B cell (primary cell): ENCODE results near the gene C1orf35. TPM values are rescaled to one million over a fixed set of nuclear protein-coding genes. Genes with fewer than 3 reads are reported as not detected.

Source experiments
- ATAC-seq: fragments of 200-7000 bp; cut with Tn5 transposase; one replicate; pipeline ENCODE4 v1.10.0; 2021; ENCODE audit warnings: low read depth, mild to moderate bottlenecking, moderate number of reproducible peaks, moderate library complexity
- CTCF ChIA-PET: fragments of 350-600 bp; sonication (Branson Sonifier 250); formaldehyde crosslinking; loops from one replicate; lab custom pipeline; 2021; ENCODE audit warnings: antibody characterized with exemption, inconsistent platforms; lab: Charles Lee
- POLR2A ChIA-PET: fragments of 350-600 bp; sonication (Branson Sonifier 250); formaldehyde crosslinking; loops from one replicate; lab custom pipeline; 2021; ENCODE audit warnings: antibody characterized with exemption; lab: Charles Lee
- DNase-seq: peaks from one replicate; pipeline ENCODE4 v3.0.0; 2013
- H2AFZ ChIP-seq: 2 replicates; pipeline ENCODE4 v1.6.1; 2012; ENCODE audit warnings: mild to moderate bottlenecking, low read depth, low read length; ENCODE audit not compliant: insufficient read depth, poor library complexity, severe bottlenecking
- H3K27ac ChIP-seq, 2 donors: 1 replicate in 1 of 2; 2 replicates in 1 of 2; pipeline ENCODE4 v1.5.1; 2012 to 2013; ENCODE audit warnings: low read length in 2 of 2, mild to moderate bottlenecking in 2 of 2, moderate library complexity in 1 of 2
- H3K27me3 ChIP-seq, 4 experiments: fragments of 200-600 bp in 1 of 4; sonication (generic) in 1 of 4; replicated peaks in 1 of 4; 1 replicate in 2 of 4; 2 replicates in 2 of 4; pipeline versions ENCODE4 v1.6.1 to v1.7.0; 2013 to 2016; ENCODE audit warnings: low read length in 3 of 4, mild to moderate bottlenecking in 2 of 4, mixed read lengths in 1 of 4, moderate library complexity in 1 of 4; ENCODE audit not compliant: insufficient read depth in 4 of 4, control insufficient read depth in 3 of 4; ENCODE audit errors: control extremely low read depth in 1 of 4
- H3K36me3 ChIP-seq, 2 experiments: replicated peaks in 1 of 2; 1 replicate in 1 of 2; 2 replicates in 1 of 2; pipeline versions ENCODE4 v1.6.1 to v1.7.1; 2013; ENCODE audit warnings: low read length in 1 of 2; ENCODE audit not compliant: insufficient read depth in 2 of 2, control insufficient read depth in 1 of 2; ENCODE audit errors: control extremely low read depth in 1 of 2, extremely low read depth in 1 of 2
- H3K4me1 ChIP-seq, 2 donors: fragments of 200-600 bp in 1 of 2; sonication (generic) in 1 of 2; 1 replicate in 1 of 2; 2 replicates in 1 of 2; pipeline versions ENCODE4 v1.5.1 to v1.6.1; 2013 to 2017; ENCODE audit warnings: low read length in 2 of 2; ENCODE audit not compliant: control insufficient read depth in 2 of 2, insufficient read depth in 2 of 2
- H3K4me2 ChIP-seq: replicated peaks from 2 replicates; pipeline ENCODE3; 2012; ENCODE audit warnings: mild to moderate bottlenecking, low read depth, low read length; ENCODE audit not compliant: poor library complexity, severe bottlenecking
- H3K4me3 ChIP-seq, 5 experiments: fragments of 200-600 bp in 1 of 5; sonication (generic) in 1 of 5; 1 replicate in 3 of 5; 2 replicates in 2 of 5; pipeline versions ENCODE4 v1.5.1 to v1.7.0; 2011 to 2016; ENCODE audit warnings: low read length in 4 of 5, mild to moderate bottlenecking in 4 of 5, low read depth in 2 of 5, control low read depth in 1 of 5, moderate library complexity in 1 of 5; ENCODE audit not compliant: insufficient read depth in 1 of 5; ENCODE audit errors: control extremely low read depth in 1 of 5, extremely low read depth in 1 of 5
- H3K79me2 ChIP-seq: fragments of 200-600 bp; sonication (generic); one replicate; pipeline ENCODE4 v1.6.0; 2016; ENCODE audit warnings: low read length; ENCODE audit not compliant: control insufficient read depth, insufficient read depth
- H3K9ac ChIP-seq: fragments of 200-600 bp; sonication (generic); 2 replicates; pipeline ENCODE4 v1.6.1; 2017; ENCODE audit warnings: mild to moderate bottlenecking, low read length, moderate library complexity
- H3K9me3 ChIP-seq, 3 donors: one replicate each; pipeline versions ENCODE4 v1.6.1 to v1.7.1; 2013; ENCODE audit warnings: low read length in 2 of 3; ENCODE audit not compliant: control insufficient read depth in 2 of 3, insufficient read depth in 1 of 3; ENCODE audit errors: control extremely low read depth in 1 of 3
- H4K20me1 ChIP-seq: 2 replicates; pipeline ENCODE4 v1.6.0; 2012; ENCODE audit warnings: mild to moderate bottlenecking, low read length; ENCODE audit not compliant: insufficient read depth, control insufficient read depth, poor library complexity, severe bottlenecking
- H3K27ac Mint-ChIP-seq: one replicate; pipeline ENCODE4 v1.8.0; 2021; ENCODE audit warnings: mixed read lengths
- H3K27me3 Mint-ChIP-seq: one replicate; pipeline ENCODE4 v1.8.0; 2021; ENCODE audit warnings: mixed read lengths
- H3K4me1 Mint-ChIP-seq: one replicate; pipeline ENCODE4 v1.8.0; 2021; ENCODE audit warnings: mixed read lengths
- H3K4me3 Mint-ChIP-seq: one replicate; pipeline ENCODE4 v1.8.0; 2021; ENCODE audit warnings: mixed read lengths
- H3K9me3 Mint-ChIP-seq: one replicate; pipeline ENCODE4 v1.8.0; 2022; ENCODE audit warnings: mixed read lengths; ENCODE audit not compliant: insufficient read depth
- EZH2 ChIP-seq: IDR thresholded peaks from 2 replicates; pipeline ENCODE4 v1.6.1; 2012; ENCODE audit warnings: borderline replicate concordance, low read depth, mild to moderate bottlenecking, moderate library complexity, low read length; ENCODE audit not compliant: insufficient read depth, poor library complexity, severe bottlenecking
- WGBS: methylation state at CpG from one replicate; pipeline ENCODE4 v1.1.5; 2013; ENCODE audit warnings: missing lambda C conversion rate; ENCODE audit not compliant: insufficient coverage; 5-methylcytosine and 5-hydroxymethylcytosine counted together
- intact Hi-C: fragments of 100-400 bp; cut with micrococcal nuclease; formaldehyde crosslinking; loops from one replicate; pipeline ENCODE4 v1.10.0; 2022
- polyA plus RNA-seq: library from polyadenylated mRNA; depleted of rRNA; stranded (reverse); fragments of >200 nt; gene quantifications from 2 replicates; pipeline ENCODE4 v1.2.3, GENCODE V29; 2012
- total RNA-seq, 2 donors: library from RNA; stranded (reverse); fragments of 120-200 nt in 1 of 2; gene quantifications; 1 replicate in 1 of 2; 2 replicates in 1 of 2; pipeline versions ENCODE4 v1.2.3 to v1.2.4, GENCODE V29; 2013 to 2022
- TF ChIP-seq, protein P1 (sequence below): fragments of 200-600 bp; IDR thresholded peaks from one replicate; pipeline ENCODE4 v1.8.0; 2022; ENCODE audit warnings: antibody characterized with exemption, mild to moderate bottlenecking

C1orf35 gene
- total and polyA plus RNA-seq, 2 donors (not counting 1 experiment from before 2014, with no cell fraction given): 24.1 to 41.0 TPM

DNA sequence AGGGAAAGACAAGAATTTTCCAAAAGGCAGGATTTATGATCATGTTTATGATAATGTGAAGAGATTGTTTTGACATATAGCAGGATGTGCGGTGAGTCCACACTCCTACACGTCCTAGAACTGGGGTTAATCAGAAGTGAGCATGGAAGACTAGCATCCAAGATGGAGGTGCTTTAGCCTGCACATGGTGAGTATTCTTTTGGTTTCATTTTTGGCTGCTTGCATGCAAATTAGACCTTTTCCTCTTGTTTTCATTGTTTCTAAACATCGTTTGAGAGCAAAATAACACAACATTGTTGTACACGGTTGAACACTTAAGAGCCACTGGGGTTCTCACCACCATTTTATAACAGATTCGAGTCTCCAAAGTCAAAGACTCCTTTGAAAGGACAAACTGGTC, 22.1 kb upstream of the C1orf35 start:
- Histone ChIP-seq H3K27me3 (peaks cover 0 to 3% (median 0%) of the 10 kb centered on the region in 4 experiments), H2AFZ (no peak overlapping the region), H3K4me2 (no peak overlapping the region), H3K9me3 (no peaks in the 10 kb centered on the region), H3K79me2 (no peaks in the 10 kb centered on the region), H3K4me1 (peaks cover 10 to 11% of the 10 kb centered on the region in 2 donors), H3K36me3 (no peaks in the 10 kb centered on the region), H3K9ac (no peak overlapping the region), H3K4me3 (no peak overlapping the region), H3K27ac (no peak overlapping the region), H4K20me1 (no peaks in the 10 kb centered on the region)
- intact Hi-C loops: no loop called here
- peaks cover 5% of the 10 kb centered on the region for H3K4me1 Mint-ChIP-seq
- 95% methylated on average over 5 of the region's 5 CpGs for WGBS
- ChIA-PET POLR2A (no interaction called here), CTCF (interaction anchor here (1.0 kb wide), 1 partner anchor 41 kb away, joined by 3 read pairs; no protein-coding TSS in a partner anchor)
- ATAC-seq (no peak), DNase-seq (no peak)
- no peak overlapping the region for H3K4me3 Mint-ChIP-seq
- no peak for TF ChIP-seq EZH2
- TF ChIP-seq, protein P1, sequence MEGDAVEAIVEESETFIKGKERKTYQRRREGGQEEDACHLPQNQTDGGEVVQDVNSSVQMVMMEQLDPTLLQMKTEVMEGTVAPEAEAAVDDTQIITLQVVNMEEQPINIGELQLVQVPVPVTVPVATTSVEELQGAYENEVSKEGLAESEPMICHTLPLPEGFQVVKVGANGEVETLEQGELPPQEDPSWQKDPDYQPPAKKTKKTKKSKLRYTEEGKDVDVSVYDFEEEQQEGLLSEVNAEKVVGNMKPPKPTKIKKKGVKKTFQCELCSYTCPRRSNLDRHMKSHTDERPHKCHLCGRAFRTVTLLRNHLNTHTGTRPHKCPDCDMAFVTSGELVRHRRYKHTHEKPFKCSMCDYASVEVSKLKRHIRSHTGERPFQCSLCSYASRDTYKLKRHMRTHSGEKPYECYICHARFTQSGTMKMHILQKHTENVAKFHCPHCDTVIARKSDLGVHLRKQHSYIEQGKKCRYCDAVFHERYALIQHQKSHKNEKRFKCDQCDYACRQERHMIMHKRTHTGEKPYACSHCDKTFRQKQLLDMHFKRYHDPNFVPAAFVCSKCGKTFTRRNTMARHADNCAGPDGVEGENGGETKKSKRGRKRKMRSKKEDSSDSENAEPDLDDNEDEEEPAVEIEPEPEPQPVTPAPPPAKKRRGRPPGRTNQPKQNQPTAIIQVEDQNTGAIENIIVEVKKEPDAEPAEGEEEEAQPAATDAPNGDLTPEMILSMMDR: no peak
- no peaks in the 10 kb centered on the region for H3K9me3 Mint-ChIP-seq
- H3K27me3 Mint-ChIP-seq: peaks cover 13% of the 10 kb centered on the region
- H3K27ac Mint-ChIP-seq: no peak overlapping the region

GRCh38 chr1:228123505-228123904, 20.4 kb upstream of the C1orf35 start:
- Histone ChIP-seq H3K9ac (no peak overlapping the region), H3K36me3 (no peaks in the 10 kb centered on the region), H2AFZ (no peak overlapping the region), H3K4me3 (no peak overlapping the region), H3K4me1 (peaks cover 10 to 11% of the 10 kb centered on the region in 2 donors), H3K27ac (no peak overlapping the region), H3K4me2 (no peak overlapping the region), H3K9me3 (no peaks in the 10 kb centered on the region), H3K79me2 (no peaks in the 10 kb centered on the region), H3K27me3 (no peaks in the 10 kb centered on the region), H4K20me1 (no peaks in the 10 kb centered on the region)
- Mint-ChIP-seq H3K27ac (no peak overlapping the region), H3K4me3 (no peak overlapping the region), H3K9me3 (no peaks in the 10 kb centered on the region), H3K27me3 (peaks cover 9% of the 10 kb centered on the region), H3K4me1 (peaks cover 5% of the 10 kb centered on the region)
- no peak for DNase-seq
- ChIA-PET POLR2A (no interaction called here), CTCF (interaction anchor here (2.9 kb wide), 1 partner anchor 7 kb away, joined by 18 read pairs; no protein-coding TSS in a partner anchor)
- no peak for ATAC-seq
- TF ChIP-seq EZH2: no peak
- TF ChIP-seq, protein P1: no peak
- intact Hi-C loops: no loop called here
- WGBS: 72% methylated on average over 2 of the region's 2 CpGs
